ENCODE data around the gene YPEL2. TPM values are rescaled to one million over a fixed set of nuclear protein-coding genes. Genes with fewer than 3 reads are reported as not detected.
A peak's percentile ranks its signal among the peaks of the same experiment; 100 is the strongest.

YPEL2 gene
- total and polyA plus RNA-seq, 2 of the 13 experiments (the other 11 are each of a cell fraction or from before 2014, with no cell fraction given) = 8.5 to 21.1 TPM

- TF ChIP-seq ARID4A (CRISPR knock-in tag; IDR thresholded peaks at IDR 0.05; ENCODE audit: borderline replicate concordance) (peak; percentile 33; the same call in 1 of the 2 replicates), ZFAT (CRISPR knock-in tag; conservative IDR thresholded peaks at IDR 0.05) (no peak), NR2F1 (CRISPR knock-in tag; IDR thresholded peaks at IDR 0.05) (peak in 1 of 2 experiments; percentile 13; a peak in 1 of 4 replicates), STAT6 (CRISPR knock-in tag; IDR thresholded peaks at IDR 0.05; ENCODE audit: borderline replicate concordance) (no peak), ZFP91 (CRISPR knock-in tag; IDR thresholded peaks at IDR 0.05; ENCODE audit: borderline replicate concordance) (0 out of 2 replicates have a peak, but pooled peaks have one; percentile 23), KDM4B (CRISPR knock-in tag; IDR thresholded peaks at IDR 0.05) (no peak), ISL2 (CRISPR knock-in tag; IDR thresholded peaks at IDR 0.05) (no peak), PHF21A (CRISPR knock-in tag; IDR thresholded peaks at IDR 0.05) (0 out of 2 replicates have a peak, but pooled peaks have one; percentile 41), ZNF672 (CRISPR knock-in tag; IDR thresholded peaks at IDR 0.05) (no peak), POLR2A (IDR thresholded peaks at IDR 0.05; ENCODE audit: insufficient read depth in 1 of 2, low read depth in 2 of 2, low read length in 2 of 2) (no peak), TEAD3 (CRISPR knock-in tag; optimal IDR thresholded peaks at IDR 0.05; ENCODE audit: borderline replicate concordance) (peak; percentile 44)
Measured at GRCh38 chr17:59425085-59425931, 93.9 kb downstream of the YPEL2 start (continued).
